HG02759 (cell line): Measurements from ENCODE around the gene FAM13A.
"Not testable (repeated sequence)": the region's sequence is repeated elsewhere in the genome, so short reads cannot be mapped to it uniquely, and the experiment has no call there.

Experiments used
- ATAC-seq: cut with Tn5 transposase; IDR thresholded peaks from one replicate; pipeline ENCODE4 v1.9.1; 2021; ENCODE audit warnings: mild to moderate bottlenecking, moderate library complexity; ENCODE audit not compliant: unreplicated experiment

FAM13A gene

GRCh38 chr4:89056953-89057398 is at the start of gene FAM13A:
Gene FAM13A (minus strand): TSS chr4:89057185. CDS start chr4:89056964, 221 bp downstream.
- peak; percentile 65 for ATAC-seq

DNA sequence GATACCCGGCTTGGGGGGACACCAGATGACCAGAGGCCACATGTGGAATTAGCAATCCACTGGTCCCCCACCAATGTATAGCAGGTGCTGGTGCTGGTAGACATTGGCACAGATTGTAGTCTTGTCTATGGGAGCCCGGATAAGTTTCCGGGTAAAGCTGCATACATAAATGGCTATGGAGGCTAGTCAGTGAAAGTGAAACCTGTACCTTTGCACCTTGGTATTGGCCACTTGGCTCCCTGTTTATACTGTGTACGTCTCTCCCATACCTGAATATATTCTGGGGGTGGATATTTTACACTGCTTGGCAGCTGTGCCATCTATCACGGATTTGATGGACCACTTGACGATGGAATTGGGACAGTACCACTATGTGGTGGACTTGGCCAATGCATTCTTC is 48.7 kb upstream of the FAM13A start:
- ATAC-seq = no peak

DNA sequence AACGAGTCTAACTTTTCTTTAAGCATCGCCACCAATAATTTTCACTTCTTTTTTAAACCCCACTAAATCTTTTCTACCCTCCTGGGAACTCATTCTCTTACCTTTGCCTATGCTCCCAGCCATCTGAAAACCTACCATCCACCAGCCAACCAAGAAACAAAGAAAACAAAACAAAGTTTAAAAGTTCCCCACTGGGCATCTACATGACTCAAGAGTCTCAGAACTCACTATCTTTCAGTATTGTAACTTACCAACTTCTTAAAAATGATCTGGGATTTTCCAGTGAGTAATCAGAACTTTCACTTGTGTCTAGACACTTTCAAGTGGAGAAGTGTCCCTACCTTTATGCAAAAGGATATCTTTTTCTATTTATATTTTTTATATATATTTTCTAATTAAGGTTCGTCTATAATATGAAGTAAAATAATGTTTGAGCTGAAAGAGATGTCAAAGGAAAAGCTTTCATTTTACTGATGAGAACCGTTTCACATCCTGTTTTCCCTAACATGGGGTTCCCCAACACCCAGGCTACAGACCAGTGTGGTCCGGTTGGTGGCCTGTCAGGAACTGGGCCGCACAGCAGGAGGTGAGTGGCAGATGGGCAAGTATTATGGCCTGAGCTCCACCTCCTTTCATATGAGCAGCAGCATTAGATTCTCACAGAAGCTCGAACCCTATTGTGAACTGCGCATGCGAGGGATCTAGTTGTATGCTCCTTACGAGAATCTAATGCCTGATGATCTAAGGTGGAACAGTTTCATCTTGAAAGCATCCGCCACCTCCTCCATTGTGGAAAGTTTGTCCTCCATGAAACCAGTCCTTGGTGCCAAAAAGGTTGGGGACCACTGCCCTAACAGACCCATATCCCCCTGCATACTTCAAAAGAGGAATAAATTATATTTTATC is 44.5 kb upstream of the FAM13A start:
- ATAC-seq = peak; percentile 95

GRCh38 chr4:89100853-89101252 is 43.9 kb upstream of the FAM13A start:
- peak; percentile 18 for ATAC-seq

- no peak for ATAC-seq
These were observed 42.5 kb upstream of the FAM13A start for GRCh38 chr4:89099471-89099870.

DNA sequence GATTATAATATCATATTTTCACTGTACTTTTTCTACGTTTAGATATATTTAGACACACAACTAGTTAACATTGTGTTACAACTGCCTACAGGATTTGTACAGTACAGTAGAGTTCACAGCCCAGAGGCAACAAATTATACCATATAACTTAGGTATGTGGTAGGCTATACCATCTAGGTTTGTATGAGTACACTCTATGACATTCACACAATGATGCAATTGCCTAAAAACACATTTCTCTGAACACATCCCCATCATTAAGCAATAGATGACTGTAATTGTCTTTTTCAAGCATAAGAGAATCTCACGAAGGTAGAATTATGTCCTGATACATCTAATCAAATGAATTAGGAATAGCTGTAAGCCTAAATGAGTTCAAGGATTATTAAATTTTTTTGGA is 42.0 kb upstream of the FAM13A start:
- no peak for ATAC-seq

- ATAC-seq = no peak
These were observed 21.3 kb upstream of the FAM13A start for GRCh38 chr4:89078300-89078699.

DNA sequence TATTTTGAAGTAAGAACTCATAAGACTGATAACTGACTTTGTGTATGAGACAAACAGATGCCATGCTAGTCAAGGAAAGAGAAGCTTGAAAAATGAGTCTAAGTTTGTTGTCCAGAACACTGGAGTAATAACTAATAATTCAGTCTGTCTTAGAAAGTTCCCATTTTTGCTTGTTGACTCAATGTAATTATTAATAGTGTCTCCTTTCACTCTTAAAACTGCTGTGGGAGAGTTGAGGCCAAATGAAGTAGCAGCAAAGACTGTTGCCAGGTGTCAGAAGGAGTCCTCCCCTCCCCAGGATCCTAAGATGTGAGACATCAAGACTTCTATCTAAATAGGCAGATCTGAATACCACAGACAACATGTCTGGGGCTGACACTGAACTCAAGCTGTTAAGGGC is 20.8 kb upstream of the FAM13A start:
- no peak for ATAC-seq

DNA sequence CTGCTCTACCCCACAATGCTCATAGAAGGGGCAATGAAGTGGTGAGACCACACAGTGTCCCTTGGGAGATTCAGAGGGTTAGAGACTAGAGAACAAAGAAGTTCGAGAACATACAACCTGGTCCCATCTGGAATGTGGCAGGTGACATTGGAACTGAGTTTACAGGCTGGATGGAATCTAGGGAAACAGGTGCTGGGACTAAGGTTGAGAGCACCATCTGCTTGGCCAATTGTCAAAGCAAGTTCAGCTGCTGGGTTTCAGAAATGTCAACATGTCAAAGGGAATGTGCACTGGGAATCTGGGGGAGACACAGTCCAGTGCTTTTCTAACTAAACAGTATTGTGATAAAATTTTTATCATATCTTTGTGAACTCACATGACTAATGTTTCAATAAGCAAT is 15.9 kb upstream of the FAM13A start:
- ATAC-seq = no peak

- ATAC-seq = no peak
These were observed 14.3 kb upstream of the FAM13A start for GRCh38 chr4:89071311-89071710.

- peak; percentile 63 for ATAC-seq
These were observed 13.1 kb upstream of the FAM13A start for GRCh38 chr4:89070041-89070440.

- peak; percentile 76 for ATAC-seq
These were observed 12.5 kb upstream of the FAM13A start for GRCh38 chr4:89069481-89069880.

DNA sequence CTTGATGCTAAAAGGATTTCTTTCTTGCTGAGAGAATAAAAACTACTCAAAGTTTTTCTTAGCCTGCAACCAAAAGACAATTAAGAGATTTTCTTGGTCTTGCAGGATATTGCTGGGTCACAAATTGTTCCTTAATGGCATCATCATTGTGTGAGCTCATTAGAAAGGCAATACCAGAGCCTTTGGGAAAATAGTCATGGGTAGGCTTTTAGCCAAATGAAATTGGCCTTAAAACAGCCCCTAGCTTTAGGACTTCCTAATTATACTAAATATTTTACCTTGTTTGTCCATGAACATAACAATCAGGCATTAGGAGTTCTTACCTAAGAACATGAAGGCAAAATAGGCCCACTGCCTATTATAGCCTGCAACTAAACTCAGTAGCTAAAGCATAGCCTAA is 10.4 kb upstream of the FAM13A start:
- ATAC-seq = no peak

- ATAC-seq = no peak
These were observed 7.9 kb upstream of the FAM13A start for GRCh38 chr4:89064848-89065247.

DNA sequence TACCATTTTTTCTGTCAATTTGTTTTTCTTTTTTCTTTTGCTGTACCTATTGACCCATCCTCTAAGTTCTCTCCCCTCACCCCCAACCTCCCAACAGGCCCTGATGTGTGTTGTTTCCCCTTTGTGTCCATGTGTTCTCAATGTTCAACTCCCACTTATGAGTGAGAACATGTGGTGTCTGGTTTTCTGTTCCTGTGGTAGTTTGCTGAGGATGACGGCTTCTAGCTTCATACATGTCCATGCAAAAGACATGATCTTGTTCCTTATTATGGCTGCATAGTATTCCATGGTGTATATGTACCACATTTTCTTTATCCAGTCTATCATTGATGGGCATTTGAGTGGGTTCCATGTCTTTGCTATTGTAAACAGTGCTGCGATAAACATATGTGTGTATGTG is 859 bp upstream of the FAM13A start:
- not testable (repeated sequence) for ATAC-seq

DNA sequence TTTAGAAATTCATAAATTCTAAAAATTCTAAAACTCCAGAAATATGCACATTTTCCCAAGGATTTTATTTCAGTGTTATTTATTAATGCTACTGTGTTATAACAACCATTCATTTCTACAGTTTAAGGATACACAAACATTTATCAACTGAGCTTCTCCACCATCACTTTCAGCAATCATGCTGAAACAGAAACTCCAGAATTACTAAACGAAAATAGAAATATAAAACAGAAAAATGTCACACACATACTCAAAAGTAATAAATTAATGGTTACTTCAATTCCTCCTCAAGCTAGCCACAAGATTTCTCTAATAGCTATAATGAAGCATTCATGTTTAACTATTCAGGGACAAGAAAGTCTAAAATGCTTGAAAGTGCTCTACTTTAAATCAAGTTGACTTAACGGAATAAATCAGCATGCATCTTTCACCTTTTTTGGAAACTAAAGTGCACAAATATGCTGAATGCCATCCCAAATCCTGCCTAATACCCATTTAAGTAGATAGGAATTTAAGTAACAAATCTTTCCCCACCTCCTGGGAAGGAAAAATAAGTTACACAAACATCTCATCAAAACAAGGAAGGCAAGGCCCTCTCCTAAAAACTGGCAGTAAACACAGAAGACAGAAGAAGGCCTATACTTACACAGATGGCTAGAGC is 563 bp downstream of the FAM13A start:
- ATAC-seq = peak; percentile 39

GRCh38 chr4:89055157-89056080 is 1.6 kb downstream of the FAM13A start:
- ATAC-seq = no peak

- no peak for ATAC-seq
These were observed 2.4 kb downstream of the FAM13A start for GRCh38 chr4:89054627-89055026.

DNA sequence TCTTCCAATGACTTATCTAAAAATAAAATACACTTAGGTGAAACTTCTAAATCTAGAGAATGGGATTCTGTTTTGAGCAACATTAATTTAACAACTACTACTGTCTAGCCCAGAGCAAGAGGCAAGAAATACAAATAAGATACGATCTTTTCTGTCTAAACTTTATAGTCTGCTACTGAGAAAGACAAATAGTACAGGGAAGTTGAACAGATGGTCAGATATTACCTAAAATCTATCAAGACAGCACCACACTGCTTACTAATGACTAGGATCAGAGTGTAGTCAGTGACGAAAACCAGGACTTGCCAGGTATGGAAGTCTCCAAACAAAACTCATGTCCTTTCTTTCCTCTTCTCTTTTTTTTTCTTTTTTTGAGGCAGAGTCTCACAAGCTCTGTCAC is 7.1 kb downstream of the FAM13A start:
- ATAC-seq = no peak

GRCh38 chr4:89048906-89049601 is 7.9 kb downstream of the FAM13A start:
- ATAC-seq = no peak
